NCI-H2029 treated with DMSO at 0.1 percent for 48 hours (cell line): ENCODE data around the gene PIP5K1B.

Source experiments
- DNase-seq: peaks from one replicate; lab custom pipeline; 2025; lab: John Stamatoyannopoulos, UW

Gene PIP5K1B

GRCh38 chr9:68817079-68817875, 112.2 kb downstream of the PIP5K1B start:
- DNase-seq: no peak

- DNase-seq: no peak
Measured at GRCh38 chr9:68819065-68819464, 114.0 kb downstream of the PIP5K1B start.

GRCh38 chr9:68821911-68822310, 116.9 kb downstream of the PIP5K1B start:
- DNase-seq: no peak

GRCh38 chr9:68822596-68823165, 117.6 kb downstream of the PIP5K1B start:
- peak; percentile 52 for DNase-seq

- no peak for DNase-seq
Measured at GRCh38 chr9:68825762-68826472, 120.9 kb downstream of the PIP5K1B start.

GRCh38 chr9:68827837-68828744, 123.1 kb downstream of the PIP5K1B start:
- DNase-seq: no peak

- no peak for DNase-seq
Measured at GRCh38 chr9:68832101-68832500, 127.1 kb downstream of the PIP5K1B start.

- no peak for DNase-seq
Measured at GRCh38 chr9:68832861-68833518, 128.0 kb downstream of the PIP5K1B start.

GRCh38 chr9:68834931-68835520, 130.0 kb downstream of the PIP5K1B start:
- no peak for DNase-seq

GRCh38 chr9:68836788-68837187, 131.7 kb downstream of the PIP5K1B start:
- DNase-seq: no peak

- no peak for DNase-seq
Measured at GRCh38 chr9:68838245-68838644, 133.2 kb downstream of the PIP5K1B start.

- DNase-seq: peak; percentile 29
Measured at GRCh38 chr9:68841276-68842052, 136.4 kb downstream of the PIP5K1B start.

- no peak for DNase-seq
Measured at GRCh38 chr9:68842568-68842967, 137.5 kb downstream of the PIP5K1B start.

- DNase-seq: no peak
Measured at GRCh38 chr9:68843239-68843638, 138.2 kb downstream of the PIP5K1B start.

- DNase-seq: no peak
Measured at GRCh38 chr9:68844157-68844556, 139.1 kb downstream of the PIP5K1B start.

GRCh38 chr9:68844631-68845612, 139.9 kb downstream of the PIP5K1B start:
- DNase-seq: no peak

- DNase-seq: no peak
Measured at GRCh38 chr9:68847765-68848164, 142.7 kb downstream of the PIP5K1B start.

- DNase-seq: no peak
Measured at GRCh38 chr9:68851657-68852056, 146.6 kb downstream of the PIP5K1B start.

- DNase-seq: no peak
Measured at GRCh38 chr9:68852941-68853340, 147.9 kb downstream of the PIP5K1B start.
